Measurements from ENCODE around the gene ACOT11.

DNA sequence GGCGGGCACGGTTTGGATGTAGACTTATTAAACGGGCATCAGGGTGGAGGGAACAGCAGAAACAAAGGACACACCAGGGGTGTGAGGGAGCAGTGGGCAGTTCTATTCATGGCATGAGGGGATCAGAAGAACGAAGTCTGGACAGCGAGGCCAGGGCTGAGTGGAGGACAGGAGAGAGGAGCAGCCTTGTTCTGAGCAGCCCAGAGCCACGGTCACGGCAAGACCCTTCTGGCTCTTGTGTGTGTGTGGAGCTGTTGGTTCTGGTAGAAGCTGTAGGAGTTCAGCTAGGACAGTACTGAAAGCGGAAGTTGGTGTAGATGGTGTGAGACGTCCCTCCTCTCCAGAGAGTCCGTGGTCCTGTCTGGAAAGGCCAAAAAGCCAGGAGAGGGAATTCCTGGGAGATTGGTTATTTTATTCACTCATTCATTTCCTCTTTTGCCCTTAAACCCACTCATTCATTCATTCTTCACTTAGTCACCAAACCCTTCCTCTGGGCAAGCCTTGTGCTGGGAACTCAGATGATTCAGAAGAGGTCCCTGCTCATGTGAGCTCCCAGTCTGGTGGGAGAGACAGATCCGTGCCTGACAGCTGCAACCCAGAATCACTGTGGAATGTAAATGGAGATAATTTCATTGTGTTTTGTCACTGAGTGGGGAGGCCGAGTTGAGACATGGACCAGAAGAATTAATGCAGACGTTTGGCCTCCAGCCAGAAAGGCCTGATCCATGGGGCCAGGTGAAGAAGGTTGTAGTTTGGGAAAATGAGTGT is 4.1 kb upstream of the ACOT11 start:
- TF ChIP-seq, protein P1, sequence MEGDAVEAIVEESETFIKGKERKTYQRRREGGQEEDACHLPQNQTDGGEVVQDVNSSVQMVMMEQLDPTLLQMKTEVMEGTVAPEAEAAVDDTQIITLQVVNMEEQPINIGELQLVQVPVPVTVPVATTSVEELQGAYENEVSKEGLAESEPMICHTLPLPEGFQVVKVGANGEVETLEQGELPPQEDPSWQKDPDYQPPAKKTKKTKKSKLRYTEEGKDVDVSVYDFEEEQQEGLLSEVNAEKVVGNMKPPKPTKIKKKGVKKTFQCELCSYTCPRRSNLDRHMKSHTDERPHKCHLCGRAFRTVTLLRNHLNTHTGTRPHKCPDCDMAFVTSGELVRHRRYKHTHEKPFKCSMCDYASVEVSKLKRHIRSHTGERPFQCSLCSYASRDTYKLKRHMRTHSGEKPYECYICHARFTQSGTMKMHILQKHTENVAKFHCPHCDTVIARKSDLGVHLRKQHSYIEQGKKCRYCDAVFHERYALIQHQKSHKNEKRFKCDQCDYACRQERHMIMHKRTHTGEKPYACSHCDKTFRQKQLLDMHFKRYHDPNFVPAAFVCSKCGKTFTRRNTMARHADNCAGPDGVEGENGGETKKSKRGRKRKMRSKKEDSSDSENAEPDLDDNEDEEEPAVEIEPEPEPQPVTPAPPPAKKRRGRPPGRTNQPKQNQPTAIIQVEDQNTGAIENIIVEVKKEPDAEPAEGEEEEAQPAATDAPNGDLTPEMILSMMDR (IDR thresholded peaks at IDR 0.05): no peak
- no peak for TF ChIP-seq POLR2A (IDR thresholded peaks at IDR 0.05)
